Measurements from ENCODE around the gene REN.
A peak's percentile ranks its signal among the peaks of the same experiment; 100 is the strongest.

The REN gene

GRCh38 chr1:204166219-204166618 lies at the start of gene REN:
Gene REN (minus strand): TSS chr1:204166337. CDS start chr1:204166293, 44 bp downstream.
- DNase-seq = no peak

GRCh38 chr1:204213668-204214662 lies 47.8 kb upstream of the REN start, which contains the start of gene GOLT1A:
Gene GOLT1A (minus strand): TSS chr1:204213988. CDS start chr1:204213906, 82 bp downstream.
- peak; percentile 86 for DNase-seq

GRCh38 chr1:204212715-204213114 lies 46.6 kb upstream of the REN start:
- DNase-seq = no peak

GRCh38 chr1:204211046-204211445 lies 44.9 kb upstream of the REN start:
- DNase-seq = no peak

- DNase-seq = no peak
Observed at GRCh38 chr1:204207136-204207616, 41.0 kb upstream of the REN start.

GRCh38 chr1:204206121-204206520 lies 40.0 kb upstream of the REN start:
- no peak for DNase-seq

- no peak for DNase-seq
Observed at GRCh38 chr1:204205486-204205885, 39.3 kb upstream of the REN start.

GRCh38 chr1:204204944-204205343 lies 38.8 kb upstream of the REN start:
- DNase-seq = no peak

- DNase-seq = no peak
Observed at GRCh38 chr1:204203206-204203767, 37.1 kb upstream of the REN start.

GRCh38 chr1:204202481-204202880 lies 36.3 kb upstream of the REN start:
- DNase-seq = no peak

GRCh38 chr1:204201348-204202040 lies 35.4 kb upstream of the REN start:
- DNase-seq = no peak

GRCh38 chr1:204199579-204199978 lies 33.4 kb upstream of the REN start:
- no peak for DNase-seq

GRCh38 chr1:204198348-204199340 lies 32.5 kb upstream of the REN start:
- no peak for DNase-seq

- no peak for DNase-seq
Observed at GRCh38 chr1:204197068-204197467, 30.9 kb upstream of the REN start.

GRCh38 chr1:204196068-204196795 lies 30.1 kb upstream of the REN start, which contains the start of gene KISS1:
Gene KISS1 (minus strand): TSS chr1:204196491. CDS start chr1:204192876, 3,615 bp downstream.
- DNase-seq = no peak

GRCh38 chr1:204194771-204195170 lies 28.6 kb upstream of the REN start:
- no peak for DNase-seq

- no peak for DNase-seq
Observed at GRCh38 chr1:204194080-204194479, 27.9 kb upstream of the REN start.

- no peak for DNase-seq
Observed at GRCh38 chr1:204192589-204193352, 26.6 kb upstream of the REN start.

GRCh38 chr1:204192046-204192445 lies 25.9 kb upstream of the REN start:
- DNase-seq = no peak

- no peak for DNase-seq
Observed at GRCh38 chr1:204191456-204191855, 25.3 kb upstream of the REN start.

Data from DMS153 (cell line).